Transverse colon (tissue), 4 donors: ENCODE data around the gene PLEK2.

Experiments
- CTCF ChIP-seq, 5 experiments: fragments of 200-600 bp in 3 of 5; fragments of 450-650 bp in 2 of 5; sonication (generic) in 3 of 5; IDR thresholded peaks; 1 replicate in 2 of 5; 2 replicates in 3 of 5; pipeline ENCODE4 v1.5.1; 2016 to 2017; ENCODE audit warnings: antibody characterized with exemption in 5 of 5, inconsistent platforms in 3 of 5, mild to moderate bottlenecking in 2 of 5, moderate library complexity in 1 of 5
- EP300 ChIP-seq: sonication (generic); formaldehyde crosslinking; IDR thresholded peaks from one replicate; pipeline ENCODE4 v1.6.1; 2017; ENCODE audit warnings: antibody characterized with exemption, low read depth
- POLR2A ChIP-seq: fragments of 450-650 bp; IDR thresholded peaks from one replicate; pipeline ENCODE4 v1.6.1; 2016; ENCODE audit warnings: antibody characterized with exemption, mild to moderate bottlenecking, moderate library complexity
- POLR2AphosphoS5 ChIP-seq, 3 donors: sonication (generic); formaldehyde crosslinking; IDR thresholded peaks; one replicate each; pipeline ENCODE4 v1.6.1; 2016; ENCODE audit warnings: antibody characterized with exemption in 3 of 3

GRCh38 chr14:67440513-67440912 is 28.5 kb upstream of the PLEK2 start:
- TF ChIP-seq CTCF (IDR thresholded peaks at IDR 0.05) (no peak), POLR2AphosphoS5 (IDR thresholded peaks at IDR 0.05) (no peak), POLR2A (no peak), EP300 (no peak)
